Activated CD8-positive, alpha-beta memory T cell treated with anti-CD3 and anti-CD28 coated beads for 48 hours (primary cell): Measurements from ENCODE around the gene OTOR.

ENCODE experiments used
- DNase-seq, 3 experiments: peaks; one replicate each; pipeline ENCODE4 v3.0.0-alpha.2; 2020; ENCODE audit warnings: low read depth in 2 of 3, low spot score in 2 of 3

The OTOR gene

GRCh38 chr20:16747291-16747811, 807 bp upstream of the OTOR start:
- no peak for DNase-seq

- DNase-seq = no peak
Observed at GRCh38 chr20:16749573-16749972, 1.4 kb downstream of the OTOR start.

- no peak for DNase-seq
Observed at GRCh38 chr20:16752082-16752481, 3.9 kb downstream of the OTOR start.

GRCh38 chr20:16752901-16753300, 4.7 kb downstream of the OTOR start:
- DNase-seq = no peak

- DNase-seq = no peak
Observed at GRCh38 chr20:16758454-16759180, 10.5 kb downstream of the OTOR start.

GRCh38 chr20:16759181-16759563, 11.0 kb downstream of the OTOR start:
- DNase-seq = no peak

- no peak for DNase-seq
Observed at GRCh38 chr20:16760431-16761304, 12.5 kb downstream of the OTOR start.

- peak in 1 of 3 experiments; percentile 5 for DNase-seq
Observed at GRCh38 chr20:16761305-16761829, 13.2 kb downstream of the OTOR start.

- DNase-seq = no peak
Observed at GRCh38 chr20:16764560-16764959, 16.4 kb downstream of the OTOR start.

GRCh38 chr20:16771213-16771612, 23.1 kb downstream of the OTOR start:
- DNase-seq = no peak

GRCh38 chr20:16775961-16776360, 27.8 kb downstream of the OTOR start:
- no peak for DNase-seq

- no peak for DNase-seq
Observed at GRCh38 chr20:16777126-16777525, 29.0 kb downstream of the OTOR start.

- DNase-seq = no peak
Observed at GRCh38 chr20:16778159-16778558, 30.0 kb downstream of the OTOR start.

GRCh38 chr20:16781496-16781895, 33.3 kb downstream of the OTOR start:
- no peak for DNase-seq

- DNase-seq = no peak
Observed at GRCh38 chr20:16785226-16785625, 37.1 kb downstream of the OTOR start.
